Stimulated activated CD8-positive, alpha-beta memory T cell treated with anti-CD3 and anti-CD28 coated beads, Interleukin-7, amount 100 ng/mL, for 48 hours (primary cell): ENCODE measurements around the gene PCYT2.
A peak's percentile ranks its signal among the peaks of the same experiment; 100 is the strongest.
"Not testable (repeated sequence)": the region's sequence is repeated elsewhere in the genome, so short reads cannot be mapped to it uniquely, and the experiment has no call there.

Source experiments
- DNase-seq, 2 donors: peaks; one replicate each; pipeline ENCODE4 v3.0.0-alpha.2; 2020; ENCODE audit warnings: low read depth in 1 of 2; ENCODE audit errors: extremely low read depth in 1 of 2

PCYT2 gene

GRCh38 chr17:81927653-81928543 lies 16.7 kb upstream of the PCYT2 start, which contains the start of gene MAFG:
Gene MAFG, minus strand, starts transcription at chr17:81927735. Its CDS starts 4,550 bp downstream, at chr17:81923185.
- DNase-seq, result peak; percentile 77 to 83

- no peak for DNase-seq
These were observed 16.0 kb upstream of the PCYT2 start for GRCh38 chr17:81927152-81927652.

DNA sequence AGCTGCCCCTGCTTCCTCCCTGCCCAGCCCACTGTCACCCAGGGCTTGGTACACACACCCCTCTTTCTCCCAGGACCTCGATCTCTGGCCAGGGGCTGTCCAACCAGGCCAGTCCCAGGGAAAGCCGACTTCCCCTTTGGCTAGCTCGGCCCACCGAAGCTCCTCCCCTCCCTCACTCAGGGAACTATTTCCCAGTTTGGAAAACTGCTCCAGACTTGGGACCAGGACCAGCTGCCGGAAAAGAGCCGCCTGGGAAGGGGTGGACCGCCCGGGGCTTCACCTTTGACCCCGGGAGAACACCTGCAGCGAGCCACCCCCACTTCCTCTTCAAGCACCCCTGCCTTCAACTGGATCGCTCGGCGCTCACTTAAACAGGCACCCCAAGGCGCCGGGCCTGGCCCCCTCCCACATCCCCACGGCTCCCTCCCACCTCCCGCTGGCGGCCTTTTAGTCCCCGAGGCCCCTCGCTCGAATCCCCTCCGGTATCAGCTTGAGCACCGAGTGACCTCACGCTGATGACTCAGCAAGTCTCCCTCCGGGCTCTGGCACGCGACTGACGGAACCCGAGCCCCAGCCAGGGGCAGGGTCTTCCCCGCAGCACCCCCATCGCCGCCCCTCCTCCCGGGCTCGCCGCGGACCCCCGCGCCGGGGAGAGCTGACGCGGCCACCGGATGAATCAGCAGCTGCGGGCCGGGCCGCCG lies 15.4 kb upstream of the PCYT2 start:
- DNase-seq, result peak in 1 of 2 donors; percentile 61

GRCh38 chr17:81925860-81926450 lies 14.8 kb upstream of the PCYT2 start:
- DNase-seq, result no peak

DNA sequence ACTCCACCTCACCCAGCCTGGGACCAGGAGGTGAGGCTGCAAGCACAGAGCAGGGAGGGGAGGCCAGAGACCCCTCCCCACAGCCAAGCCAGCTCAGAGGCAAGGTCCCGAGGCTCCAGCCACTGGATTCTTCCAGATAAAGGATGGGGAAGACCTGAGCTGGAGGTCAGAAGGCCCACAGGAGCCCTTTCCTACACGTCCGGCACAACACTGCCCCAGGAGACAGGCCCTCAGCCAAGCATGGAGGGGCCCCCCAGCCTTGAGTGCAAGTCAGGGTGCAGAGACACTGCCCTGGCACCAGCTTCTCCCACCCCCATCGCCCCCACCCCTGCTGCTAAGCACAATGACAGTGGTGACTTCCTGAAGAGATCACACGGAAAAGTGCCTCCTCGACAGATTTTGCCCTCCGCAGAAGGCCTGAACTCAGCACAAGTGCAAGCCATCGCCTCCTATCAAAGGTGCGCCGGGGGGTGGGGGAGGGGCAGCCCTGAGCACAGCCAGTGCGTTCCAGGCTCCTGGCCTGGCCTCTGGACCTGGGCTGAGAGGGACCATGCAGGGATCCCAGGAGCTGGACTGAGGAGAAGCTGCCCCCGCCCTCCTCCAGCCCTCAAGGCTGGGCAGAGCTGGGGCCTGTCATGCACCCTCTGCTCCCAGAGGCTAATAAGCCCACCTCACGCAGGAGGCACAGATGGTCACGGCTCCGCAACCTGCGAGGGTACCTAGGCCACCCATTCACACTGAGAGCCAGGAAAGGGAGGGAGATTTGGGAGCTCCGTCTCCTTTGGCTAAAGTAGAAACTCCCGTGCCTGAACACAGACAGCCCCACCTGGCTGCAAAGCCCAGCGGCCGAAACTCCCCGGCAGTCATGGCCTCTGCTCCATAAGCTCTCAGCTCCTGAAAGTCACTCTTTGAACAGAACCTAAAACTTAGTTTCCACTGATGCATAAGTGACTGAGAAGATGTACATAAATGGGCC lies 13.6 kb upstream of the PCYT2 start:
- no peak for DNase-seq

DNA sequence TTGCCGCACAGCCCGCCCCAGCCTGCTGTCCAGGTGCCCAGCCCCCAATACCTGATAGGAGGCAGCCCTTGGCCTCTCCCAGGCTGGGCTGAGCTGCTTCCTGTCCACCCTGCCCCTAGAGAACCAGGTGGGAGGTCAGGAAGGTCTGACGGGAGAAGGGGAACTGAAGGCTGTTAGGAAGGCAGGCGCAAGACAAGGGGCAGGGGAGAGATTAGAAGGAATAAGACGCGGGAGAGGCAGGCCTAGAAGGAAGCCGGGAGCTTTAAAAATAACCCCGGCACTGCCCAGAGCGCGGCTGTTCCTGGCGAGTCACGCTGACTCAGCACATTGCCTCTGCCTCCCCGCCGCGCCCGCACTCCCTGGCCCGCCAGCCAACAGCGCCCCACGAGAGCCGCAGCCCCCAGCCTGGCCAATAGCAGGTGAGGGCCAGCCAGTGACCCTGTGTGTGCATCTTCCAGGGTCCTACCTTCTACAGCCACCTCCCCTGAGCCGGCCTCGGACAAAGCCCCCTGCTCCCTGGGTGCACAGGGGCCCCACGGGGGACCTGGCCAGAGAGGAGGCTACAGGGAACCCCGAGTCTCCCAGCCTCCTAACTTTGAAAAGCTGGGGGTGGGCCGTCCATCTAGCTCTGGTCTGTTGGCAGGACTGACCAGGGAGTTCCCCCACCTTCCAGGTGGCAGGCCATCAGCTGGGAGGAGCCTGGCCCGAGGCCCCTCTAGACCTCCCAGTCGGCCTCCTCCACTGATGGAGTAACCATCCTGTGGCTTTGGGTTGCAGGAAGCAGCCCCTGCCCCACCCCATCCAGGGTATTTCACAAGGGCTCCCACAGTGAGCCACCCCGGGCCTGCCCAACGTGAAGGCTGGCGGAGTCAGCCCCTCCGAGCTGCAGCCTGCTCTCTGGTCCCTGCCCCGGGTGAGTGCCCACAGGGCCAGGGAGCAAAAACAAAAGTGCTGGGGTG lies 12.4 kb upstream of the PCYT2 start:
- no peak for DNase-seq

DNA sequence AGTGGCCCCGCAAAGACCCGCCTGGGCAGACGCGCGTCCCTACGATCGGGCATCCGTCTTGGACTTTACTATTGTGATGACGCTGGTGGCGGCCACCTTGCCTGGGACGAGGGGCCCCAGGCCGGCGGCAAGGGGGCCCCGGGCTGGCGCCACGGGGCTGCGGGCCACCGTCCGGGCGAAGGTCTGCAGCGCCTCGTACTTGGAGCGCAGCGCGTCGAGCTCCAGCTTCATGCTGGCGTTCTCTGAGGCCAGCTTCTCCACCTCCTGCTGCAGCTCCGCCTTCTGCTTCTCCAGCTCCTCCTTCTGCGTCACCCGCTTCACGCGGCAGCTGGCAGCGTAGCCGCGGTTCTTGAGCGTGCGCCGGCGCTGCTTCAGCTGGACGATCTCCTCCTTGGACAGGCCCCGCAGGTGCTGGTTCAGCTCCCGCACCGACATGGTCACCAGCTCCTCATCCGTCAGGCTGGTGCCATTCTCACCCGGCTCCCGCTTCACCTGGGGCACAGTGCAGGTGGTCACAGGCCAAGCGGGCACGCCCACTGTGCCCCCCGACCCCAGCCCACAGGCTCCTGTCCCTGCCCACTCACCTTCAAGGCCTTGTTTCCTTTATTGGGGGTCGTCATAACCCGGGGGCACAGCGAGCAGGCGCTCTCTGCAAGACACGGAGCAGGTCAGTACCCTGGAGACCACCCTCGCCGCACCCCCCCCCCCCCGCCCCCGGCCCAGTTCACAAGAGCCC lies 11.5 kb upstream of the PCYT2 start:
- no peak for DNase-seq

- no peak for DNase-seq
These were observed 10.9 kb upstream of the PCYT2 start for GRCh38 chr17:81921996-81922565.

DNA sequence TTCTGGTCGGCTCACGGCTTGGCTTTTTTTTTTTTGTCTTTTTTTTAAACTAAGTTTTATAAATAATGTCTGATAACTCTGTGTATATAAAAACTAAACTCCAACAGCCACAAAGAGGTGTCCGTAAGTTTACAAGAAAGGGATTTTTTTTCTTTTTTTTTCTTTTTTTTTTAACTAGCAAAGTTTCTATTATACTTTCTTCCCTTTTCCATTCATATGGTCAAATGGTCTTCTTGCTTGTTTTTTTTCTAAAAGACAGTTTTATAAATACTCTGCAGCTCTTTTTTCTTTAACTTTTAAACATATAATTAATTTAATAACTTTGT lies 10.3 kb upstream of the PCYT2 start:
- DNase-seq, result no peak

GRCh38 chr17:81920612-81921536 lies 9.7 kb upstream of the PCYT2 start:
- no peak for DNase-seq

DNA sequence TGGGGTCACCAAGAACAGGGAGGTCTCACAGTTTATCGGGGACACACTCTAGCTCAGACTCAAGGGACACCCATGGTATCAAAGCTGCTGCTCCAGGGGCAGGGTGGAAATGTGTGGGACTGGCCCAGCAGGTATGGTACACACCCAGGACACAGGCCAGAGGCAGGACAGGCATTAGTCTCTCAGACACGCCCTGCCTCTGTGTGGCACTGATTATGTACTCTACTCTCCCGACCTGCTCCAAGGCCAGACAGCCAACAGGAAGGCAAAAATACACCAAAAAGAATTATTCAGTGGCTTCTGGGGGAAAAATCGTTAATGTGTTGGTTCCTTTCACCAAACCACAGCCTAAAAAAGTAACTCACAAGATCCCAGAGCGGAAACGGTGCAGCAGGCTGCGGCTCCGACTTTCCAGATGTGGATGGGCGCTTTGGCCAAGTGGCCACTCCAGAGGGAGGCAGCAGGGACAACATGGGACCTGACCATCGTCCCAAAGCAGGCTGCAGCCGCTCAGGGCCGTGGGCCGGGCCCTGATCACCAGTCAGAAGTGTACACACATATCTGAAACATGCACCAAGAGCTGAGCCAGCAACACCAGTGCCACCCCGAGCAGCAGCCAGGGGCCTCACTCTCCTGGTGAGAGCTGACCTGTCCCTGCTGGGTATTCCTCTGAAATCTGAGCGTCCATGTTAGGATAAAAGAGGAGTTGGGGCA lies 7.8 kb upstream of the PCYT2 start:
- DNase-seq, result no peak

DNA sequence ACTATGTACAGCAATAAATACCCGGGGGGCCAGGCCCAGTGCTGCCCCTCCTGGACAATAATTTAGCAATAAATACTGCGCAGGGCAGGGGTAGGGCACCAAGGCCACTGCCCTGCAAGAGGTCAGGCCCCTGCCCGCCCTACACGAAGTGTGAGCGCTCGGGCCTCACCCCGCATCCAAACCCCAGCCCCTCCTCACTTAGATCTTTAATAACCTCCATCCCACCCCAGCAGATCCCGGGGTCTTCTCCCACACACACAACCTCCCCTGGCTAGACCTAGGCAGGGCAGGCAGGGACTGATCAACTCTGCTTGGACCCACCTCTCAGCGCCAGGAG lies 7.1 kb upstream of the PCYT2 start:
- not testable (repeated sequence) for DNase-seq

GRCh38 chr17:81917565-81918332 lies 6.5 kb upstream of the PCYT2 start, which contains the start of gene SIRT7:
Gene SIRT7, minus strand, starts transcription at chr17:81918176. Its CDS starts 45 bp downstream, at chr17:81918131.
- DNase-seq, result peak; percentile 53 to 69

DNA sequence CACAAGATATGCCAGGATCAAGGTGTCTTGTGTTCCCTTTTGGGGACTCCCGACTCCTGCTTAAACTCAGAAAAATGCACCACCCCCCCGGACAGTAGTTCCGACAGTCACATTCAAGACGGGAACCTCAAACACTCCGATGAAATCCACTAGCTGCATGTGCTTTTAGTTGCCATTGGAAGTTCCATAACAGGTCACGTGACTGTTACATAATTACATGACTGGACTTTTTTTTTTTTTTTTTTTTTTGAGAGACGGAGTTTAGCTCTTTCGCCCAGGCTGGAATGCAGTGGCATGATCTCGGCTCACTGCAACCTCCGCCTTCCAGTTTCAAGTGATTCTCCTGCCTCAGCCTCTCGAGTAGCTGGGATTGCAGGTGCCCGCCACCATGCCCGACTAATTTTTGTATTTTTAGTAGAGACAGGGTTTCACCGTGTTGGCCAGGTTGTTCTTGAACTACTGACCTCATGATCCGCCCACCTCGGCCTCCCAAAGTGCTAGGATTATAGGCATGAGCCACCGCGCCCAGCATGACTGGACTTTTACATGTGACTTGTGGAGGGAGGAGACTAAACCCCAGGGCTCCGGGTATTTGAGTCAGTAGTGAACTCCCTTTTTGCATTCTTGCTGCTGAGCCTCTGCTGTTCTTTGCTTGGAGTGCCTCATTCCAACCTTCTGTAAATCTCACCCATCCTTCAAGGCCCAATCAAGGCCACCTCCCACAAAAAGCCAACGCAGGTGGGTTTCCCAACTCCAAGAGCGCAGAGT lies 5.2 kb upstream of the PCYT2 start:
- DNase-seq, result no peak

- no peak for DNase-seq
These were observed 4.1 kb upstream of the PCYT2 start for GRCh38 chr17:81915331-81915730.
